Measurements from ENCODE around the gene VSX2. TPM values are rescaled to one million over a fixed set of nuclear protein-coding genes. Genes with fewer than 3 reads are reported as not detected.

The VSX2 gene
- total and polyA plus RNA-seq, 8 donors: not detected

DNA sequence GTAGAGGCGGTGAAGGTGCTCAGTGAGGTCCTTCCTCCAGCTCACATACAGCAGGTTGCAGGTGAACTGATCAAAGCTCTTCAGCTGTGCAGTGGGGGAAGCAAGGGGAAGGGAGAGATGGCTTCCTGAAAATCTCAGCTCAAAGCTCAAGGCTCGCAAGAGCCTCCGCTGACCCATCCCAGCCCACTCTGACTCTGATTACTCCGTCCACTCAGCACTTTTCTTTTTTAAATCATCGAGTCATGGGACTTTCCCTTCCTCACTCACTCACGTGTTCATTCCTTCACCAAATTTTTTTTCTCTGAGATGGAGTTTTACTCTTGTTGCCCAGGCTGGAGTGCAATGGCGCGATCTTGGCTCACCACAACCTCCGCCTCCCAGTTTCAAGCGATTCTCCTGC lies 58.7 kb downstream of the VSX2 start:
- no peak for DNase-seq
- Histone ChIP-seq H3K27ac (no peak overlapping the region), H3K4me3 (no peak overlapping the region), H3K27me3 (no peaks in the 10 kb centered on the region), H3K36me3 (peaks cover 0 to 4% (median 3%) of the 10 kb centered on the region in 3 donors), H3K4me1 (peaks cover 0 to 10% (median 0%) of the 10 kb centered on the region in 3 donors), H3K9me3 (no peaks in the 10 kb centered on the region)
- intact Hi-C loops (cut with DNase I): no loop called here
- no peak for ATAC-seq
- no peak for FAIRE-seq
- WGBS, 2 donors: 96 to 97% methylated on average over 10 of the region's 10 CpGs
- TF ChIP-seq, protein P1, sequence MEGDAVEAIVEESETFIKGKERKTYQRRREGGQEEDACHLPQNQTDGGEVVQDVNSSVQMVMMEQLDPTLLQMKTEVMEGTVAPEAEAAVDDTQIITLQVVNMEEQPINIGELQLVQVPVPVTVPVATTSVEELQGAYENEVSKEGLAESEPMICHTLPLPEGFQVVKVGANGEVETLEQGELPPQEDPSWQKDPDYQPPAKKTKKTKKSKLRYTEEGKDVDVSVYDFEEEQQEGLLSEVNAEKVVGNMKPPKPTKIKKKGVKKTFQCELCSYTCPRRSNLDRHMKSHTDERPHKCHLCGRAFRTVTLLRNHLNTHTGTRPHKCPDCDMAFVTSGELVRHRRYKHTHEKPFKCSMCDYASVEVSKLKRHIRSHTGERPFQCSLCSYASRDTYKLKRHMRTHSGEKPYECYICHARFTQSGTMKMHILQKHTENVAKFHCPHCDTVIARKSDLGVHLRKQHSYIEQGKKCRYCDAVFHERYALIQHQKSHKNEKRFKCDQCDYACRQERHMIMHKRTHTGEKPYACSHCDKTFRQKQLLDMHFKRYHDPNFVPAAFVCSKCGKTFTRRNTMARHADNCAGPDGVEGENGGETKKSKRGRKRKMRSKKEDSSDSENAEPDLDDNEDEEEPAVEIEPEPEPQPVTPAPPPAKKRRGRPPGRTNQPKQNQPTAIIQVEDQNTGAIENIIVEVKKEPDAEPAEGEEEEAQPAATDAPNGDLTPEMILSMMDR (IDR thresholded peaks at IDR 0.05): no peak

DNA sequence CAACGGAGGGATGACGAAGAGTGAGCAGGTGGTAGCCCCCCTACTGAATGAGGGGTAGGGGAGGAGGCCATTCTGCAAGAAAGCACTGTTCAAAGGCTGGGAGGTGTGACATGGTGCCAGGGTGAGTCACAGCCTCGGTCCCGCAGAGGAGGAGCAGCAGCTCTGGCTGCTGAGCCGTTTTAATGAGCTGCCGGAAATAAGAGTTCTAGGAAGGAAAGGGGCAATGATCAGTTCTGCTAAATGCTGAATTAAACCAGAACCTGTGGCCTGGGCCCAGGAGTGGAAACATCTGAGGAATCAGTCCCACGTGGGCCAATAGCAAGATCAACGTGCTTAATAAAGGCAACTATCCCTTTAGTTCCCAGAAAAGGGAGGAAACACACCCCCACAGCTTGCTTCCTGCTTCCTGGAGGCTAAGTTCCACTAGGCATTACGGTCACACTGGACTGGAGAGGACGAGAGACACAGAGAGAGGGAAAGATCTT lies 59.9 kb downstream of the VSX2 start:
- peaks cover 0 to 4% (median 3%) of the 10 kb centered on the region in 3 donors for H3K36me3 ChIP-seq
- intact Hi-C loops (cut with DNase I): no loop called here
- 77 to 80% methylated on average over 10 of the region's 10 CpGs for WGBS, 2 donors
- peak overlapping the region in 1 of 4 donors; percentile 12 for H3K27ac ChIP-seq
- no peaks in the 10 kb centered on the region for H3K27me3 ChIP-seq
- no peak overlapping the region for H3K4me3 ChIP-seq
- ATAC-seq (no peak), FAIRE-seq (no peak), DNase-seq (no peak)
- H3K4me1 ChIP-seq: peaks cover 0 to 10% (median 5%) of the 10 kb centered on the region in 3 donors
- TF ChIP-seq, protein P1 (IDR thresholded peaks at IDR 0.05): no peak
- H3K9me3 ChIP-seq: no peaks in the 10 kb centered on the region

DNA sequence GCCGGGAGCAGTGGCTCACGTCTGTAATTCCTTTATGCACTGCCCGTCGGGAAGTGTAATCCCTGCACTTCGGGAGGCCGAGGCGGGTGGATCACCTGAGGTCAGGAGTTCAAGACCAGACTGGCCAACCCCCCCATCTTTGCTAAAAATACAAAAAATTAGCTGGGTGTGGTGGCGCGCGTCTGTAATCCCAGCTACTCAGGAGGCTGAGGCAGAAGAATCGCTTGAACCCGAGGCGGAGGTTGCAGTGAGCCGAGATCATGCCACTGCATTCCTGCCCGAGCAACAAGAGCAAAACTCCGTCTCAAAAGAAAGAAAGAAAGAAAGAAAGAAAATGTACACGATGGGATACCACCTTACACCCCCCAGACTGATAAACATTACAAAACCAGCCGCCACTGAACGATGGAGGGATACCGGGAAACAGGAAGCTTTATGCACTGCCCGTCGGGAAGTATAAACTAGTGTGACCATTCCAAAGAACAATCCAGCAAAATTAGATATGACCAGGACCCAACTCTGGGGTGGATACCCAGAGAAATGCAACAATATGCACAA lies 62.4 kb downstream of the VSX2 start:
- peak in 1 of 4 donors; percentile 1 for ATAC-seq
- H3K4me3 ChIP-seq: peak overlapping the region; percentile 75 to 97 (median 93)
- no peaks in the 10 kb centered on the region for H3K9me3 ChIP-seq
- DNase-seq: no peak
- peaks cover 0 to 10% (median 5%) of the 10 kb centered on the region in 3 donors for H3K4me1 ChIP-seq
- peak overlapping the region in 1 of 4 donors; percentile 77 for H3K27ac ChIP-seq
- H3K36me3 ChIP-seq: peaks cover 0 to 3% (median 0%) of the 10 kb centered on the region in 3 donors
- no peak for FAIRE-seq
- WGBS, 2 donors: 22 to 25% methylated on average over 22 of the region's 22 CpGs
- TF ChIP-seq, protein P1 (IDR thresholded peaks at IDR 0.05): no peak
- no peaks in the 10 kb centered on the region for H3K27me3 ChIP-seq
- intact Hi-C loops (cut with DNase I): no loop called here

DNA sequence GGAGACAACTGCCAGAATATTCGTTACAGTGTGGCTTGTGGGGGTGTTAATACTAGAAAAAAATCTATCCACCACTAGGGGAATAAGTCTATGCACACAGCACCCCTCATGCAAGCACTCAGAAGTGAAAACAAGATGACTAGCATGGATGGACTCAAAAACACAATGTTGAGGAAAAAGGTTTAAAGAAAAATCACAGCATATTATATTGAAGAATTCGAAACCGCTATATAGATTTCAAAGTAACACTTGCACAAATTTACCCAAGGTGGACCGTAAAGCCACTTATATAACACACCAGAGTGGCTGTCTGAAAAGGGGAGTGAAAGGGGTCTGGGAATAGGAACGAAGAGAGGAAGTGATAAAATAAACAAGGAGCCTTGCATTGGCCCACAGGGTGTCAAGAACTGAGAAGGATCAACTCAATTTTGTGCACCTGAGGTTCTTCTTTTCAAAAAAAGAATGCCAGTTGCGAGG lies 62.9 kb downstream of the VSX2 start:
- DNase-seq: no peak
- TF ChIP-seq, protein P1 (IDR thresholded peaks at IDR 0.05): peak in 2 of 4 donors; percentile 24 to 36

More for the DNA sequence above, 62.9 kb downstream of the VSX2 start:
- FAIRE-seq: no peak
- H3K27me3 ChIP-seq: no peaks in the 10 kb centered on the region
- H3K9me3 ChIP-seq: no peaks in the 10 kb centered on the region
- intact Hi-C loops (cut with DNase I): no loop called here
- H3K4me3 ChIP-seq: peak overlapping the region; percentile 75 to 97 (median 93)
- peak overlapping the region; percentile 33 to 77 (median 68) for H3K27ac ChIP-seq
- WGBS, 2 donors: 0 to 2% methylated on average over 6 of the region's 6 CpGs
- peaks cover 0 to under 1% (median 0%) of the 10 kb centered on the region in 3 donors for H3K36me3 ChIP-seq
- ATAC-seq: peak; percentile 58 to 84 (median 72)
- H3K4me1 ChIP-seq: peaks cover 0 to 10% (median 5%) of the 10 kb centered on the region in 3 donors

Data from pancreas (tissue), 10 donors.